HG03196 (cell line): ENCODE results near the gene ZCCHC3.
"Not testable (repeated sequence)": the region's sequence is repeated elsewhere in the genome, so short reads cannot be mapped to it uniquely, and the experiment has no call there.

Experiments
- ATAC-seq: cut with Tn5 transposase; IDR thresholded peaks from one replicate; pipeline ENCODE4 v1.9.1; 2021; ENCODE audit not compliant: unreplicated experiment

ZCCHC3 gene

GRCh38 chr20:336040-336439 lies 38.7 kb downstream of the ZCCHC3 start:
- not testable (repeated sequence) for ATAC-seq

- no peak for ATAC-seq
Observed at GRCh38 chr20:341682-342081, 44.3 kb downstream of the ZCCHC3 start.

- no peak for ATAC-seq
Observed at GRCh38 chr20:343107-343506, 45.7 kb downstream of the ZCCHC3 start.

- ATAC-seq, result no peak
Observed at GRCh38 chr20:346033-346639, 48.8 kb downstream of the ZCCHC3 start.

GRCh38 chr20:346640-347316 lies 49.4 kb downstream of the ZCCHC3 start, which contains the start of gene NRSN2:
NRSN2 (plus strand) TSS chr20:347111; CDS start chr20:349644, 2,533 bp downstream.
- no peak for ATAC-seq

- ATAC-seq, result no peak
Observed at GRCh38 chr20:347317-347639, 49.9 kb downstream of the ZCCHC3 start.

GRCh38 chr20:347640-348484 lies 50.5 kb downstream of the ZCCHC3 start:
- ATAC-seq, result peak; percentile 70

- no peak for ATAC-seq
Observed at GRCh38 chr20:348972-349841, 51.8 kb downstream of the ZCCHC3 start.
